GM12892 (cell line): ENCODE results near the gene GRAP.

ENCODE experiments used
- POLR2A ChIP-seq: IDR thresholded peaks from 2 replicates; pipeline ENCODE4 v1.6.1; 2011; ENCODE audit warnings: low read depth, low read length, control low read depth
- POLR2AphosphoS5 ChIP-seq: IDR thresholded peaks from 2 replicates; pipeline ENCODE4 v1.6.1; 2011; ENCODE audit warnings: low read depth, low read length, control low read depth
- TAF1 ChIP-seq: IDR thresholded peaks from 2 replicates; pipeline ENCODE4 v1.6.1; 2011; ENCODE audit warnings: low read depth, mild to moderate bottlenecking, control low read depth, low read length, borderline replicate concordance

DNA sequence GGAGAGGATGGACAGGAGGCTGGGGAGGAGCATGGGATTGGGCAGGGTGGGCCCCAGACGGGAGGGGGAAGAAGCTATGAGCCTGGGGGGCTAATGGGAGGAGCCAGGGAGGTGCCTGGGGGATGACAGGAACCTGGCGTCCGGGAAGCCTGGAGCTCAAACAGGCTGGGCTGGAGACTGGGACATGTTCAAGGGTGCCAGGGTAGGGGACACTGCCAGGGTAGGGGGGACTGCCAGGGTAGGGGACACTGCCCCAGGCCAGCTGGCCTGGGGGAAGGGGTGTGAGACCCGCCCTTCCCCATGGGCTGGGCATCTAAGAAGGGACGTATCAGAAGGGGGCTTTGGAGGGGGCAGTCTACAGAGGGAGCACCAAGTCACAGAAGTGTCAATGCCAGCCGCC is 35.2 kb downstream of the GRAP start:
- no peak for TF ChIP-seq POLR2AphosphoS5
- no peak for TF ChIP-seq POLR2A
- no peak for TF ChIP-seq TAF1
